ENCODE measurements around the gene MPC1.
A peak's percentile ranks its signal among the peaks of the same experiment; 100 is the strongest.

Gene MPC1

GRCh38 chr6:166420351-166420750 is 37.6 kb upstream of the MPC1 start:
- peak; percentile 5 for TF ChIP-seq CTCF (IDR thresholded peaks at IDR 0.05; ENCODE audit: control insufficient read depth, insufficient read depth, low read depth, low read length, missing control alignments)
- no peak overlapping the region for H3K4me3 ChIP-seq (ENCODE audit: control insufficient read depth, low read depth, low read length)
- DNase-seq (ENCODE audit: low read depth) = no peak

GRCh38 chr6:166419717-166420116 is 37.0 kb upstream of the MPC1 start:
- no peak overlapping the region for H3K4me3 ChIP-seq (ENCODE audit: control insufficient read depth, low read depth, low read length)
- no peak for DNase-seq (ENCODE audit: low read depth)
- TF ChIP-seq CTCF (IDR thresholded peaks at IDR 0.05; ENCODE audit: control insufficient read depth, insufficient read depth, low read depth, low read length, missing control alignments) = no peak

DNA sequence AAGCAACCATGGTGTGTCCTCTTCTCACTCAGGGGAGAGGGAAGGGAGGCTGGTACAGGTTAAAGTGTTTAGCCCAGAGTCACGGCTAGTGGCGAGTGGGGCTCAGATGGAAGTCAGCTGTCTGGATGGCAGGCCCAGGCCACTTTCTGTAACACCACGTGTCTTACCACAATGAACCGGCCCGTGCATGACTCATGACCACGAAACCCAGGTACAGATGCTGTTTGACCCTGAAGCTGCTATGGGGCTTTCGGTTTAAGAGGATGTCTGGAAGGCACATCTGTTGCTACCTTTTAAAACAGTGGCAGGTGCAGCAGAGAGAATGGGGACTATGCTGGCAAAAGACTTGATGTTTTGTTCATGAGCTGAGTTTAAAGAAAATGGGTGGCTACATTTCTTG is 36.5 kb upstream of the MPC1 start:
- H3K4me3 ChIP-seq (ENCODE audit: control insufficient read depth, low read depth, low read length) = no peak overlapping the region
- DNase-seq (ENCODE audit: low read depth) = no peak
- TF ChIP-seq CTCF (IDR thresholded peaks at IDR 0.05; ENCODE audit: control insufficient read depth, insufficient read depth, low read depth, low read length, missing control alignments) = no peak

GRCh38 chr6:166418691-166419143 is 36.0 kb upstream of the MPC1 start:
- H3K4me3 ChIP-seq (ENCODE audit: control insufficient read depth, low read depth, low read length) = no peak overlapping the region
- TF ChIP-seq CTCF (IDR thresholded peaks at IDR 0.05; ENCODE audit: control insufficient read depth, insufficient read depth, low read depth, low read length, missing control alignments) = no peak
- DNase-seq (ENCODE audit: low read depth) = no peak

GRCh38 chr6:166417285-166417691 is 34.5 kb upstream of the MPC1 start:
- no peak for DNase-seq (ENCODE audit: low read depth)
- no peak overlapping the region for H3K4me3 ChIP-seq (ENCODE audit: control insufficient read depth, low read depth, low read length)
- no peak for TF ChIP-seq CTCF (IDR thresholded peaks at IDR 0.05; ENCODE audit: control insufficient read depth, insufficient read depth, low read depth, low read length, missing control alignments)

DNA sequence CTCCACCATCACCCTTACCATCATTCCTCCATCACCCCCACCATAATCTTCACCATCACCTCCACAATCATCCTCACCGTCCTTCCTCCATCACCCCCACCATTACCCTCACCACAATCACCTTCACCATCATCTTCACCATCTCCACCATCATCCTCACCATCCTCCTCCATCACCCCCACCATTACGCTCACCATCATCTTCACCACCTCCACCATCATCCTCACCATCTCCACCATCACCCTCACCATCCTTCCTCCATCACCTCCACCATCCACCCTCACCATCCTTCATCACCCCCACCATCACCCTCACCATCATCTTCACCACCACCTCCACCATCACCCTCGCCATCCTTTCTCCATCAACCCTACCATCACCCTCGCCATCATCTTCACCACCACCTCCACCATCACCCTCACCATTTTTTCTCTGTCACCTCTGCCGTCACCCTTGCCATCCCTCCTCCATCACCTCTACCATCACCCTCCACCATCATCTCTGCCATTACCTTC is 33.1 kb upstream of the MPC1 start:
- no peak for DNase-seq (ENCODE audit: low read depth)
- H3K4me3 ChIP-seq (ENCODE audit: control insufficient read depth, low read depth, low read length) = no peak overlapping the region
- no peak for TF ChIP-seq CTCF (IDR thresholded peaks at IDR 0.05; ENCODE audit: control insufficient read depth, insufficient read depth, low read depth, low read length, missing control alignments)

DNA sequence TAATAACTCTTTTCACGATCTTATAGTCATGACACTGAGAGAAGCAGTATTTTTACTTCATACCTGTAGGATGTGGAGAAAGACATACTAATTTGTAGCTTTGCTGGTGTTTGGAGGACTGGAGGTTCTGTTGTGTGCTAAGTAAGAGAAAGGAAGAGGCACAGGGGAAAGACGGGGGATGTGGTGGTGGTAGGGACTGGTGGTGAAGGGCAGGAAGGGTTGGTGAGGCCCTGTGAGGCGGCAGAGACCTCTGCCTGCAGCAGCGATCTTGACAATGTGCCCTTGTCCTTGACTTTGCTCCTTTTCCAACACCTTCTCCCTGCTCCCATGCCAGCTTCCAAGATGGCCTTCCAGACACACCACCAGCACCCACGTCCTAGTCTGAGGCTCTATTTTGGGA is 32.6 kb upstream of the MPC1 start:
- no peak for DNase-seq (ENCODE audit: low read depth)
- no peak for TF ChIP-seq CTCF (IDR thresholded peaks at IDR 0.05; ENCODE audit: control insufficient read depth, insufficient read depth, low read depth, low read length, missing control alignments)
- H3K4me3 ChIP-seq (ENCODE audit: control insufficient read depth, low read depth, low read length) = no peak overlapping the region

Measured in AG09309 (cell line).